Adrenal gland (tissue), 12 donors: ENCODE measurements around the gene B4GALT1. TPM values are rescaled to one million over a fixed set of nuclear protein-coding genes. Genes with fewer than 3 reads are reported as not detected.
"Not testable (repeated sequence)": the region's sequence is repeated elsewhere in the genome, so short reads cannot be mapped to it uniquely, and the experiment has no call there.

Experiments used
- DNase-seq, 7 donors: peaks; one replicate each; pipeline ENCODE4 v3.0.0-alpha.2; 2019 to 2020
- H3K27ac ChIP-seq, 5 donors: fragments of 200-600 bp; sonication (generic) in 4 of 5; 1 replicate in 3 of 5; 2 replicates in 2 of 5; pipeline versions ENCODE4 v1.5.1 to v1.8.0; 2016 to 2020; ENCODE audit warnings: mild to moderate bottlenecking in 1 of 5
- H3K27me3 ChIP-seq: fragments of 200-600 bp; 2 replicates; pipeline ENCODE4 v1.8.0; 2021
- H3K36me3 ChIP-seq, 2 donors: fragments of 200-600 bp; replicated peaks in 1 of 2; 1 replicate in 1 of 2; 2 replicates in 1 of 2; pipeline versions ENCODE4 v1.5.1 to v1.8.0; 2018 to 2022
- H3K4me1 ChIP-seq, 2 donors: fragments of 200-600 bp; replicated peaks in 1 of 2; 1 replicate in 1 of 2; 2 replicates in 1 of 2; pipeline versions ENCODE4 v1.5.1 to v1.8.0; 2018 to 2021
- H3K4me3 ChIP-seq, 4 donors: fragments of 200-600 bp; sonication (generic) in 3 of 4; one replicate each; pipeline ENCODE4 v1.5.1; 2016 to 2018
- H3K9me3 ChIP-seq, 3 donors: fragments of 200-600 bp; sonication (generic) in 1 of 3; replicated peaks in 1 of 3; 1 replicate in 2 of 3; 2 replicates in 1 of 3; pipeline versions ENCODE4 v1.5.1 to v1.8.0; 2016 to 2021
- POLR2A ChIP-seq, 2 donors: fragments of 450-650 bp; IDR thresholded peaks; one replicate each; pipeline ENCODE4 v1.6.1; 2017; ENCODE audit warnings: antibody characterized with exemption in 2 of 2, mild to moderate bottlenecking in 2 of 2, moderate library complexity in 1 of 2
- WGBS, 4 donors: extraction: QIAGEN DNeasy Blood & Tissue Kit in 2 of 4; methylation state at CpG; one replicate each; pipeline versions ENCODE4 v1.1.5 to v1.1.7; 2013 to 2017; 5-methylcytosine and 5-hydroxymethylcytosine counted together
- intact Hi-C, 2 donors: fragments of 100-400 bp; cut with DNase I; formaldehyde crosslinking; loops; one replicate each; pipeline versions ENCODE4 v1.14.1 to v1.15.0; 2022 to 2023
- polyA plus RNA-seq, 3 donors: library from polyadenylated mRNA; stranded (reverse); fragments of 200-250 nt in 2 of 3; fragments of 350-450 nt in 1 of 3; fragmentation: Illumina TruSeq in 1 of 3; extraction: RNeasy Lipid Tissue Mini Kit (QIAGEN cat#74804) in 1 of 3; gene quantifications; one replicate each; pipeline ENCODE4 v1.2.3, GENCODE V29; 2013 to 2014
- total RNA-seq, 9 donors: library from RNA; depleted of rRNA in 4 of 9; stranded (reverse); fragments of >200 nt in 4 of 9; fragments of 120-200 nt in 1 of 9; fragmentation: NEBNext Ultra II Directional in 1 of 9; extraction: Animal tissue kit (Norgen Biotek cat#: 25700) in 1 of 9; gene quantifications; one replicate each; pipeline versions ENCODE4 v1.1.0 to v1.2.4, GENCODE V29; 2013 to 2023
- TF ChIP-seq, protein P1 (sequence below), 6 experiments: fragments of 450-650 bp in 4 of 6; fragments of 200-600 bp in 2 of 6; sonication (generic) in 1 of 6; IDR thresholded peaks; 1 replicate in 5 of 6; 2 replicates in 1 of 6; pipeline versions ENCODE4 v1.5.1 to v1.8.0; 2016 to 2021; ENCODE audit warnings: antibody characterized with exemption in 6 of 6, mild to moderate bottlenecking in 2 of 6, moderate library complexity in 1 of 6
- donor health status: healthy with polysubstance abuse.
- donor health status: Bipolar disorder and iron deficiency.
- donor health status: DM: yes; HTN: yes; CAD: no.
- donor health status: DM: no; HTN: no; CAD: no.
- donor health status: DM: no; HTN: no; CAD: no.
- donor health status: DM: yes; HTN: yes; CAD: no.

B4GALT1 gene
- total and polyA plus RNA-seq, 12 donors: 18.7 to 117 (median 62.7) TPM

- WGBS, 4 donors: 60 to 72% (median 68%) methylated on average over 4 to 8 of the region's 8 CpGs
- peak in 6 of 7 donors; percentile 31 to 76 (median 70) for DNase-seq
- TF ChIP-seq POLR2A (IDR thresholded peaks at IDR 0.05): peak in 1 of 2 donors; percentile 32
- TF ChIP-seq, protein P1, sequence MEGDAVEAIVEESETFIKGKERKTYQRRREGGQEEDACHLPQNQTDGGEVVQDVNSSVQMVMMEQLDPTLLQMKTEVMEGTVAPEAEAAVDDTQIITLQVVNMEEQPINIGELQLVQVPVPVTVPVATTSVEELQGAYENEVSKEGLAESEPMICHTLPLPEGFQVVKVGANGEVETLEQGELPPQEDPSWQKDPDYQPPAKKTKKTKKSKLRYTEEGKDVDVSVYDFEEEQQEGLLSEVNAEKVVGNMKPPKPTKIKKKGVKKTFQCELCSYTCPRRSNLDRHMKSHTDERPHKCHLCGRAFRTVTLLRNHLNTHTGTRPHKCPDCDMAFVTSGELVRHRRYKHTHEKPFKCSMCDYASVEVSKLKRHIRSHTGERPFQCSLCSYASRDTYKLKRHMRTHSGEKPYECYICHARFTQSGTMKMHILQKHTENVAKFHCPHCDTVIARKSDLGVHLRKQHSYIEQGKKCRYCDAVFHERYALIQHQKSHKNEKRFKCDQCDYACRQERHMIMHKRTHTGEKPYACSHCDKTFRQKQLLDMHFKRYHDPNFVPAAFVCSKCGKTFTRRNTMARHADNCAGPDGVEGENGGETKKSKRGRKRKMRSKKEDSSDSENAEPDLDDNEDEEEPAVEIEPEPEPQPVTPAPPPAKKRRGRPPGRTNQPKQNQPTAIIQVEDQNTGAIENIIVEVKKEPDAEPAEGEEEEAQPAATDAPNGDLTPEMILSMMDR (IDR thresholded peaks at IDR 0.05): no peak
- Histone ChIP-seq H3K27me3 (no peaks in the 10 kb centered on the region), H3K4me1 (peaks cover 71 to 82% of the 10 kb centered on the region in 2 donors), H3K36me3 (no peaks in the 10 kb centered on the region), H3K4me3 (peak overlapping the region in 1 of 4 donors; percentile 85), H3K9me3 (no peaks in the 10 kb centered on the region), H3K27ac (peak overlapping the region; percentile 82 to 99 (median 96))
- intact Hi-C loops: no loop called here
Measured at GRCh38 chr9:33163433-33164137, 3.6 kb downstream of the B4GALT1 start.

DNA sequence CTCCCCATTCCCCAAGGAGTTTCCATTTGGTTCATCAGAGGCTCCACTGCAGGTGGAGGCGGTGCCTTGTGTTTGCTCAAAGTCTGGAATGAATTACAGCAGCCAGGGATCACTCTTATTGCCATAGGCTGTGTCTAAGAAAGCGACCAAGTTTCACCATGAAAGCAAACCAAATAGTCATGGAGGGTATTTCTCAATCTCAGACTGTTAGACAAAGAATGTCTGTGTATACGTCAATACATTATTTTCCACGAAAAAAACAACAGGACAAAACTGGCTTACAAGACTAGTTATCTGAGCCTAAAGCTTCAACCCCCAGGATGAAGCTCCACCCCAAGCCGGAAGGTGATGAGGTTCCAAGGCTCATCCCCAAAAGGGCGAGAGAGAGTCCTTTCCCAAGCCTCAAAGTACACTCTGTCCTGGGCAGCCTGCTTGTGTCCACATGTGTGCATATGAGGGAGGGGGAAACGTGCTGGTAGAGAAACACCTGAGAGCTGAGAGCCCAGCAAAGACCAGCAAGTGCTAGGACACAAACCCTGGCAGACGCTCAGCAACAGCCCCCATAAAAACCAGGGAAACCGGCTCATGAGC, 4.3 kb downstream of the B4GALT1 start:
- Histone ChIP-seq H3K27me3 (no peaks in the 10 kb centered on the region), H3K9me3 (no peaks in the 10 kb centered on the region), H3K36me3 (no peaks in the 10 kb centered on the region), H3K27ac (peak overlapping the region; percentile 82 to 99 (median 96)), H3K4me1 (peaks cover 75 to 82% of the 10 kb centered on the region in 2 donors), H3K4me3 (peak overlapping the region in 1 of 4 donors; percentile 85)
- 63 to 72% (median 66%) methylated on average over 9 of the region's 9 CpGs for WGBS, 4 donors
- peak in 2 of 7 donors; percentile 42 to 48 for DNase-seq
- intact Hi-C loops: no loop called here
- TF ChIP-seq POLR2A (IDR thresholded peaks at IDR 0.05): no peak
- TF ChIP-seq, protein P1 (IDR thresholded peaks at IDR 0.05): no peak

DNA sequence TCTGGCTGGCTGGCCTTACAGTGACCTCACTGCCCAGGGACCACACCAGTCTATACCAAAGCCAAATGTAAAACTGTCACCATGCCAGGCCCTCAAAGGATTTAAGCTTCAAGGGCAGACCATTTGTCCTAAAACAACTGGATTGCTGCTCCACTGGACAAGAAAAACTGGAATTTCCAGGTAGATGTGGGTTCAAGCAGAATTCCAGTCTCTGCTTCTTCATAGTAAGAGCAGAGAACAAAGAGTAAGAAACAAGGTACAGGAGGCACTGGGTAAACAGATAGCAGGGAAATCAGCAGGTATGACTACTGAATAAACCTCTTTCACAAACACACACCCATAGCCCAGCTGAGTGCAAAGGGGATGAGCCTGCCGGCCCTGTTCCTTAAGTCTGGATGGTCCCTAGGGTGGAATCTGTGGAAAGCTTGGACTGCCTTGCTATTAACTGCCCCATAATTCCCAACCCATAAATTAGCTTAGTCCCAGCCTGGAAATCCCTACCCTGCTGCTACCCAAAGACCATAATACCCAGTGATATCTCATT, 5.5 kb downstream of the B4GALT1 start:
- intact Hi-C loops: no loop called here
- TF ChIP-seq POLR2A (IDR thresholded peaks at IDR 0.05): no peak
- TF ChIP-seq, protein P1 (IDR thresholded peaks at IDR 0.05): no peak
- Histone ChIP-seq H3K27ac (peak overlapping the region; percentile 82 to 99 (median 96)), H3K4me3 (peak overlapping the region in 1 of 4 donors; percentile 20), H3K4me1 (peaks cover 72 to 87% of the 10 kb centered on the region in 2 donors), H3K9me3 (no peaks in the 10 kb centered on the region), H3K36me3 (no peaks in the 10 kb centered on the region), H3K27me3 (no peaks in the 10 kb centered on the region)
- 50 to 75% (median 73%) methylated on average over 1 of the region's 1 CpG for WGBS, 4 donors
- no peak for DNase-seq

- Histone ChIP-seq H3K27me3 (no peaks in the 10 kb centered on the region), H3K27ac (peak overlapping the region; percentile 95 to 99 (median 96)), H3K9me3 (no peaks in the 10 kb centered on the region), H3K36me3 (no peaks in the 10 kb centered on the region), H3K4me1 (peaks cover 72 to 93% of the 10 kb centered on the region in 2 donors), H3K4me3 (peak overlapping the region in 1 of 4 donors; percentile 20)
- intact Hi-C loops: no loop called here
- WGBS, 4 donors: 24 to 49% (median 40%) methylated on average over 5 to 6 of the region's 6 CpGs
- TF ChIP-seq POLR2A (IDR thresholded peaks at IDR 0.05): peak in 1 of 2 donors; percentile 74
- TF ChIP-seq, protein P1 (IDR thresholded peaks at IDR 0.05): no peak
- peak; percentile 64 to 92 (median 88) for DNase-seq
Measured at GRCh38 chr9:33161011-33161588, 6.0 kb downstream of the B4GALT1 start.

- H3K36me3 ChIP-seq, H3K4me3 ChIP-seq, intact Hi-C loops, H3K27me3 ChIP-seq, H3K9me3 ChIP-seq: not testable (repeated sequence)
- 73 to 82% (median 76%) methylated on average over 9 of the region's 9 CpGs for whole genome bisulfite sequencing, 4 donors
- Histone ChIP-seq H3K4me1 (peaks cover 72 to 95% of the 10 kb centered on the region in 2 donors), H3K27ac (peak overlapping the region; percentile 95 to 99 (median 96))
- peak in 1 of 7 donors; percentile 15 for DNase-seq
Measured at GRCh38 chr9:33160446-33160845, 6.7 kb downstream of the B4GALT1 start.
